ENCODE measurements around the gene MFAP4.

Gene MFAP4

DNA sequence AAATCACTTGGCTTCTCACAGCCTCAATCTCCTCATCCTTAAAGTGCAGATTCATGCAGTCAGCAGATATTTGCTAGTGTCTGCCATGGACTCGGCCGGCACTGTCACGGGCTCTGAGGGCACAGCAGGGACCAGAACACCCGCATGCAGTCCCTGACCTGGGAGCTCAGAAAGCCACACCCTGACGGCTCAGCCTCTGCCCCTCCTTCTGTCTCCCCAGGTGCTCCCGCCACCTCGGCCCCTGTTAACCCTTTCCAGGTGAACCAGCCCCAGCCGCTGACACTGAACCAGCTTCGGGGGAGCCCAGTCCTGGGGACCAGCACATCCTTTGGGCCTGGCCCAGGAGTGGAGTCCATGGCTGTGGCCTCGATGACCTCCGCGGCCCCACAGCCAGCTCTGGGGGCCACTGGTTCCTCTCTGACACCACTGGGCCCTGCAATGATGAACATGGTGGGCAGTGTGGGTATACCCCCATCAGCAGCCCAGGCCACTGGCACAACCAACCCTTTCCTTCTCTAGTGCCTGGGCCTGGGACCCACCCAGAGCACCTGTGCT is 53.2 kb downstream of the MFAP4 start:
- ATAC-seq (no peak), DNase-seq (no peak)

Measured in stimulated activated naive CD8-positive, alpha-beta T cell treated with anti-CD3 and anti-CD28 coated beads, Interleukin-15, Interleukin-2, amounts not matched to agents 100 U/mL and 50 U/mL, for 24 hours (primary cell).